Endothelial cell of umbilical vein (primary cell): Measurements from ENCODE around the gene LRRK2.

Experiments used
- CTCF ChIP-seq, 2 donors: IDR thresholded peaks; 1 replicate in 1 of 2; 2 replicates in 1 of 2; pipeline ENCODE4 v1.5.1; 2011; ENCODE audit warnings: low read length in 2 of 2, mild to moderate bottlenecking in 2 of 2, moderate library complexity in 2 of 2, control low read depth in 1 of 2, inconsistent platforms in 1 of 2, low read depth in 1 of 2; ENCODE audit not compliant: insufficient read depth in 1 of 2; ENCODE audit errors: extremely low read depth in 1 of 2
- MYC ChIP-seq: IDR thresholded peaks from one replicate; pipeline ENCODE4 v1.6.1; 2011; ENCODE audit warnings: mild to moderate bottlenecking, low read depth, low read length

GRCh38 chr12:40248034-40248433 is 23.2 kb downstream of the LRRK2 start:
- no peak for TF ChIP-seq CTCF (IDR thresholded peaks at IDR 0.05; ENCODE audit: extremely low read depth in 1 of 2, insufficient read depth in 1 of 2, low read depth in 1 of 2, low read length in 2 of 2)
- TF ChIP-seq MYC = no peak
